Measurements from ENCODE around the gene ABLIM1. TPM values are rescaled to one million over a fixed set of nuclear protein-coding genes. Genes with fewer than 3 reads are reported as not detected.

Gene ABLIM1
- total RNA-seq, 1 experiment from 2014 or later, result 1.5 TPM

GRCh38 chr10:114559636-114560035 lies 98.4 kb downstream of the ABLIM1 start:
- DNase-seq (ENCODE audit: low spot score), result peak; percentile 72
- in situ Hi-C loops (cut with HindIII; ENCODE audit: low sequenced_read_pairs), result no loop called here

GRCh38 chr10:114557854-114558253 lies 100.2 kb downstream of the ABLIM1 start:
- DNase-seq (ENCODE audit: low spot score), result no peak
- in situ Hi-C loops (cut with HindIII; ENCODE audit: low sequenced_read_pairs), result no loop called here

GRCh38 chr10:114556236-114557122 lies 101.6 kb downstream of the ABLIM1 start:
- in situ Hi-C loops (cut with HindIII; ENCODE audit: low sequenced_read_pairs), result no loop called here
- no peak for DNase-seq (ENCODE audit: low spot score)

- no peak for DNase-seq (ENCODE audit: low spot score)
- in situ Hi-C loops (cut with HindIII; ENCODE audit: low sequenced_read_pairs), result no loop called here
Observed at GRCh38 chr10:114553436-114553835, 104.6 kb downstream of the ABLIM1 start.

GRCh38 chr10:114552050-114552449 lies 106.0 kb downstream of the ABLIM1 start:
- in situ Hi-C loops (cut with HindIII; ENCODE audit: low sequenced_read_pairs), result no loop called here
- DNase-seq (ENCODE audit: low spot score), result no peak

- in situ Hi-C loops (cut with HindIII; ENCODE audit: low sequenced_read_pairs), result no loop called here
- DNase-seq (ENCODE audit: low spot score), result no peak
Observed at GRCh38 chr10:114551636-114551972, 106.5 kb downstream of the ABLIM1 start.

- in situ Hi-C loops (cut with HindIII; ENCODE audit: low sequenced_read_pairs), result no loop called here
Observed at GRCh38 chr10:114550756-114551635, 107.1 kb downstream of the ABLIM1 start.

GRCh38 chr10:114548662-114549061 lies 109.4 kb downstream of the ABLIM1 start:
- in situ Hi-C loops (cut with HindIII; ENCODE audit: low sequenced_read_pairs), result no loop called here

More at GRCh38 chr10:114550756-114551635, 107.1 kb downstream of the ABLIM1 start:
- peak; percentile 72 for DNase-seq (ENCODE audit: low spot score)

GRCh38 chr10:114547514-114547913 lies 110.6 kb downstream of the ABLIM1 start:
- DNase-seq (ENCODE audit: low spot score), result peak; percentile 58
- in situ Hi-C loops (cut with HindIII; ENCODE audit: low sequenced_read_pairs), result no loop called here

More at GRCh38 chr10:114548662-114549061, 109.4 kb downstream of the ABLIM1 start:
- DNase-seq (ENCODE audit: low spot score), result peak; percentile 87

GRCh38 chr10:114547056-114547455 lies 111.0 kb downstream of the ABLIM1 start:
- in situ Hi-C loops (cut with HindIII; ENCODE audit: low sequenced_read_pairs), result no loop called here
- no peak for DNase-seq (ENCODE audit: low spot score)

GRCh38 chr10:114545819-114546218 lies 112.3 kb downstream of the ABLIM1 start:
- in situ Hi-C loops (cut with HindIII; ENCODE audit: low sequenced_read_pairs), result no loop called here
- no peak for DNase-seq (ENCODE audit: low spot score)

GRCh38 chr10:114545071-114545470 lies 113.0 kb downstream of the ABLIM1 start:
- DNase-seq (ENCODE audit: low spot score), result peak; percentile 95

GRCh38 chr10:114544045-114544659 lies 113.9 kb downstream of the ABLIM1 start:
- DNase-seq (ENCODE audit: low spot score), result no peak
- in situ Hi-C loops (cut with HindIII; ENCODE audit: low sequenced_read_pairs), result no loop called here

More at GRCh38 chr10:114545071-114545470, 113.0 kb downstream of the ABLIM1 start:
- in situ Hi-C loops (cut with HindIII; ENCODE audit: low sequenced_read_pairs), result no loop called here

- DNase-seq (ENCODE audit: low spot score), result no peak
- in situ Hi-C loops (cut with HindIII; ENCODE audit: low sequenced_read_pairs), result no loop called here
Observed at GRCh38 chr10:114543456-114543855, 114.6 kb downstream of the ABLIM1 start.

- in situ Hi-C loops (cut with HindIII; ENCODE audit: low sequenced_read_pairs), result no loop called here
- DNase-seq (ENCODE audit: low spot score), result no peak
Observed at GRCh38 chr10:114542373-114542772, 115.7 kb downstream of the ABLIM1 start.

GRCh38 chr10:114541797-114542160 lies 116.3 kb downstream of the ABLIM1 start:
- in situ Hi-C loops (cut with HindIII; ENCODE audit: low sequenced_read_pairs), result no loop called here
- no peak for DNase-seq (ENCODE audit: low spot score)

GRCh38 chr10:114541081-114541796 lies 116.8 kb downstream of the ABLIM1 start:
- DNase-seq (ENCODE audit: low spot score), result peak; percentile 59
- in situ Hi-C loops (cut with HindIII; ENCODE audit: low sequenced_read_pairs), result no loop called here

- in situ Hi-C loops (cut with HindIII; ENCODE audit: low sequenced_read_pairs), result no loop called here
- DNase-seq (ENCODE audit: low spot score), result no peak
Observed at GRCh38 chr10:114540236-114540635, 117.8 kb downstream of the ABLIM1 start.

GRCh38 chr10:114539623-114540022 lies 118.5 kb downstream of the ABLIM1 start:
- no peak for DNase-seq (ENCODE audit: low spot score)
- in situ Hi-C loops (cut with HindIII; ENCODE audit: low sequenced_read_pairs), result no loop called here
